Stimulated activated CD8-positive, alpha-beta memory T cell treated with anti-CD3 and anti-CD28 coated beads, Interleukin-12 subunit alpha, Interleukin-12 subunit beta, amount 100 ng/mL, for 4 hours (primary cell): ENCODE measurements around the gene PTPRN2.

Experiments
- DNase-seq: peaks from one replicate; pipeline ENCODE4 v3.0.0-alpha.2; 2020; ENCODE audit warnings: low read depth

Gene PTPRN2

DNA sequence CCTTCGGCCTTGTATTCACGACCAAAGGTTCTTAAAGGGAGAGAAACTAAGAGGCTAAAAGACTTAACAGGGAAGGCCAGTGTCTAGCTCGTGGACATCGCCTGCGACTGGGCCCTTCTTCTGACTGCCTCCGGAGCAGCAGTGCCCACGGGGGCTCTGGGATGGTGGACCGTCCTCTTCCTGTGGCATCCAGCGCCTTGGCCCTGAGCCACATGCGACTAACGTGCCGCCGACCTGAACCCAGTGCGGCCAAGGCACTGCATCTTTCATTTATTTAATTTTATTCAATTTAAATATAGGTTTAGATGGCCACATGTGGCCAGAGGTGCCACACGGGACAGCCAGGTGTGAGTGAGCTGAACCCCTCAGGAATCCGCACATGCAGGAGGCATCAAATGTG lies 451.7 kb downstream of the PTPRN2 start:
- DNase-seq, result no peak

DNA sequence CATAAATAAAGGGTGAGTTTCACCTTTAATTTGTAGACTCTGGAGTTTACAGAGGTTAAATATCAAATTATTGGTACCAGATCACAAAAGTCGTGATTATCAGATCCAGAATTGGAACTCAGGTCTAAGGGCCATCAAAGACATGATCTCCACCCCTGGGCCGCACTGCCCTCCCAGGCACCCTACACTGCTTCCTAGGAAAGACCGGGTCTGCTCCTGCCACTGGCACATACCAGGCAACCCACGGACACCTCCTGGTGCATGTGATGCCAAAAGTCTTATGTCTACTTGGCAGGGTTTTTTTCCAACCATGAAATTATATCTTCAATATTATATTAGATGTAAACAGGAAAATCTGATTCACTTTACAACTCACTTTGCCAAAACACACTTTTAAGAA lies 452.8 kb downstream of the PTPRN2 start:
- no peak for DNase-seq

DNA sequence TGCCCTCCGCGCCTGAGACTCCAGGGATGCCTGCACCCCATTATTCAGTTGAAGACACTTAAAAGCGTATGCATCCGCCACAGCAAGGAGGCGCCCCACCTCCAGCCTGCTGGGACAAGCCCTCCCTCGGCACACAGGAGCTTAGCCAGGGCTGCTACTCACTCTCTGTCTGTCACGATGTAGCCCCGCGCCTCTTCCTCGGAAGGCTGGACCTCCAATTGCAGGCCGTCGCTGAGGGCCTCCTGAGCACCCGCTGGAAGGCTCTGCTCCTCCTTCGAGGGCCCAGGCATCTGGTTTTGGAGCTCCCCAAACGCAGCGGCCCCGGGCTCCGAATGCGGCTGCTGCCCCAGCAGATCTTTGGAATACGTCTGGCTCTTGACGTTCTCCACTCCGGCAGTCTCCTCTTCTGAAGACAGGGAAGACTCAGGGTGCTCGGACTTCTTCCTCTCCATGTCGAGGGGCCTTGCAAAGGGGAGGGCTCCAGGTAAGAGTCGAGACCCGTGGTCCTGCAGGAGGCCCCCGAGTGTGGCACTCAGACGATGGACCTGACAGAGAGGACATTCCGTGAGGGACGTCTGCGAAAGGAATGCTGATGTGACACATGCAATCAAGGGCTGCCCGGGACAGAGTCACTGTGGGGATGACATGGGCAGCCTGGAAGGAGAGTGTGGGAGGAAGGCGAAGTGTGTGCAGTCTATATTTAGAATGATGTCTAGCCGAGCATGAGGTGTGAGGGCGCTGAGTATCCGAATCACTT lies 453.9 kb downstream of the PTPRN2 start:
- DNase-seq, result no peak

DNA sequence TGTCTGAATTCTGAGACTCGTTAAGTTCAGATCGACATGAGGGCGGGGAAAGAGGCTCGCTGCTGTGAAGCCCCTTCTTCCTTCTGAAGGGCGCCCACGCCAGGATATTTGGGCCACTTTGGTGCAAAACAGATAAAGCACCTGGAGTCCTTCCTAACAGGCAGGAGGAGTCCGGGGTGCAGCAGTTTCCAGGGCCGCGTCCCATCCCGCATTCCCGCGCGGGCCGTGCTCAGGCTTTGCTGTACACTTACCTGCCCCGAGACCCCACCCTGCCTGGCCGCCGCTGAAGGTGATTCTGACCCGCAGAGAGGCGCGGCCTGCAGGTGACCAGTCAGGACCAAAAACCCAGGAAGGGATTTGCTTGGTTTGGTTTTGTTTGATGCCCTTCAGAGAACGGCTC lies 454.6 kb downstream of the PTPRN2 start:
- no peak for DNase-seq

DNA sequence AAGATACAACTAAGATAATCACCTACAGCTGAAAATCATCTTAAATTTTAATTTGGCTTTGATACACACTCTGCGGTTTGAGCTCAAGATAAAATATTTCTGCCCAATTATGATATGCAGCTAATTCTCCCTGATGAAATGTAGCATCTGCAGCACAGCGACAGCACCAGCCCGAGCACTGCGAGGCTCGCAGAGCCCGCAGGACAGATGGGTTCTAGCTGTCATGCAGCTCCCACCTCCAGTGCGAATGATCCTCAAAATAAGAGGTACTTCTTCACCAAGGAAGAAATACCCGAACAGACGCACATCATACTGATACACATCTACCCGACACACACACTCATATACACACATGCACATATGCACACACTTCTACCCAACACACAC lies 457.6 kb downstream of the PTPRN2 start:
- DNase-seq, result no peak

DNA sequence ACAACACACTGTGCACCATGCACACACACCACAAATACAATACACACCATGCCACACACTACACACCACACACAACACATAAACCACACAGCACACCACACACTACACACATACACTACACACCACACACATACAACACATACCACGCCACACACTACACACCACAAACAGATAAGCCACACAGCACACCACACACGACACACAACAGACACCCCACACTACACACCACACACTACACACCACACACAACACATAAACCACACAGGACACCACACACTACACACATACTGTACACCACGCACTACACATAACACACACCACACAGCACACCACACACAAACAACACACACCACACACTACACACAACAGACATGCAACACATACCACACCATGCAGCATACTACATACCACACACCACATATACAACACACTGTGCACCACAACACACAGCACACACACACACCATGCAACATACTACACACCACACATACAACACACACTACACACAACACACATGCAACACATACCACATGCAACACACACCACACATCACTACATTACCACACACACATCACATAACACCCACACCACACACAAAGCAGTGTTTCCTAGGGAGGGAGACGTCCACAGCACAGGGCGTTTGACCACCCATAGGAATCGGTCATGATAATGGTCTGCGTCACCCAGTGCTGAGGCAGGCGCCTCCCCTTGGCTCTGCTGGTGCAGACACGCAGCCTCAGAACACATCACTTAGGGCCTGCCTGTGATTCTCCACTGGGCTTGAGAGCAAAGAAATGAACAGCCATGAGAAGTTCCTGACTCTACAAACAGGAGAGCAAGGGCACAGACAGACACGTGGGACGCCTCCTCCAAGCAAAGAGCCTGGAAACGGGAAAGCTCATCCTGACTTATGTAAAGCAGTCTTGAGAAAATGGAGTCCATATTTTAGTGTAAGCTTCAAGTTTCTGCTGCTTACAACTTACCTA lies 458.3 kb downstream of the PTPRN2 start:
- DNase-seq, result no peak

DNA sequence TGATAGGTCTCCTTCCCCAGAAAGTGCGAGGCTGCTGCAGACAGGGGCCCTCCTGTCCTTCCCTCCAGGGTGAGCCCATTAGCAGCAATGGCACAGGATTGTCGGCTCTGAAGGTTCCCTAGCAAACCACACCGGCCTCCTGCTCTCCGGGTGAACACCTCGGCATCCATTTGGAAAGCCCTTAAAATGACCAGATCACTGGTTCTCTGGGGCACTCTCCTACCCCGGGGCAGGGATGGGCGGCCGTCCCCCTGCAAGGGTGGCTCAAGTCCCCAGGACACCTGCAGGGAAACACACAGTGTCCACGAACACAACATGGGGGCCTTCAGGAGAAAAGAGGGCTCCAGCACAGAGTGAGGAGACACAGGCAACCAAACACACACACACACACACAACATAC lies 459.1 kb downstream of the PTPRN2 start:
- DNase-seq, result no peak

DNA sequence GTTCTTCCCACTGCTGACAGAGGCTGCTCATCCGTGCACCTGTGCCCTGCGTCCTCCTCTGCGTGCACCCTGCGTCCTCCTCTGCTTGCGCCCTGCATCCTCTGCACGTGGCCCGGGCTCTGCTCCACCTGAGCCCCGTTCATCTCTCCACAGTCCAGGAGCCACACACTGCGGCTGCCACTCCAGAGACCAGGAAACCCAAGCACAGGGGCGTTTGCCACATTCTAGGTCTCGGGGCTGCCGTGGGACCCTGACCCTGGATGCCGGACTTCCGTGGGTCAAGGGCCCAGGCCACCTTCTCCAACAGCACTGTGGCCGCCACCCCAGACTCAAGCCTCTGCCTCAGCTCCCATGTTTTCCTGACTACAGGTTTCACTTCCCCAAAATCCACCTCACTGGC lies 460.4 kb downstream of the PTPRN2 start:
- DNase-seq, result no peak

DNA sequence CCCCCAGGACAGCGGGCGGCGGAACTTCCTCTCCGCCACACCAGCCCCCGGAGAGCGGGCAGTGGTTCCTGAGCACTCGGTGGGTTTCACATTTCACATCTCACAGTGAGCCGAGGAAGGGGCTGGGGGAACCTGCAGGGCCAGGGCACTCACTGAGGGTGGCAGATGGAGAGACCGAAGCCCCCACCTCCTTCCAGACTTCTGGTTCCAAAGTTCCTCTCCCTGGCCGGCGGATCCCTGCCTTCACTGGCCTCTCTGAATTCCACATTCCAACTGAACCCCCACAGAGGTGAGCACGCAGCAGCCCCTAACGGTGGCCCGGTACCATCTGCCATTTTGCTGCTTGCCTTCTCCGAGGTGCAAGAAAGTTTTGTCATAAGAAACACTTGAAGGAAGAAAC lies 461.0 kb downstream of the PTPRN2 start:
- DNase-seq, result no peak

DNA sequence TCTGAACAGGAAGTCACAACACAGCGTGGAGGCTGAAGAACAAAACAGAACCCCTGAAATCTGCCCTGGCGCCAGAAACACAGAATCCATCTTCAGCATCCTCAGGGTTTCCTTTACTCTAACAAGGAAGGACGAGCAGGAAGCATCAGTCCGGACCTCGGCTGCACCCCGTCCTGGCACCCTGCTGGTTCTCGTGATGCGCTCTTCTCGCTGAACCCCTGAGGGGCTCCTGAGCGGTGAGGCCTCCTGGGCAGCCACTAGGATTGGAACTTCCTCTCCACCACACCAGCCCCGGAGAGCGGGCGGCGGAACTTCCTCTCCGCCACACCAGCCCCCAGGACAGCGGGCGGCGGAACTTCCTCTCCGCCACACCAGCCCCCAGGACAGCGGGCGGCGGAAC lies 461.9 kb downstream of the PTPRN2 start:
- no peak for DNase-seq

DNA sequence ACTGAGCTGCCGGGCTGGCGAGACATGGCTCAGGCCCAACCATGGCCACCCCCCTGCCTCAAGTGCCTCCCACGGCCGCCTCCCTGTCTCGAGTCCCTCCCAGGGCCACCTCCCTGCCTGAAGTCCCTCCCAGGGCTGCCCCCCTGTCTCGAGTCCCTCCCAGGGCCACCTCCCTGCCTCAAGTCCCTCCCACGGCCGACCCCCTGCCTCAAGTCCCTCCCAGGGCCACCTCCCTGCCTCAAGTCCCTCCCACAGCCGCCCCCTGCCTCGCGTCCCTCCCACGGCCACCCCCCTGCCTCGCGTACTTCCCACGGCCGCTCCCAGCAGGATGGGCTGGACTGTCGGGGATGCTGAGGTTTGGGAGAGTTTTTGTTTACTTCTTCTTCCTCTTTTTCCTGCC lies 462.5 kb downstream of the PTPRN2 start:
- no peak for DNase-seq

DNA sequence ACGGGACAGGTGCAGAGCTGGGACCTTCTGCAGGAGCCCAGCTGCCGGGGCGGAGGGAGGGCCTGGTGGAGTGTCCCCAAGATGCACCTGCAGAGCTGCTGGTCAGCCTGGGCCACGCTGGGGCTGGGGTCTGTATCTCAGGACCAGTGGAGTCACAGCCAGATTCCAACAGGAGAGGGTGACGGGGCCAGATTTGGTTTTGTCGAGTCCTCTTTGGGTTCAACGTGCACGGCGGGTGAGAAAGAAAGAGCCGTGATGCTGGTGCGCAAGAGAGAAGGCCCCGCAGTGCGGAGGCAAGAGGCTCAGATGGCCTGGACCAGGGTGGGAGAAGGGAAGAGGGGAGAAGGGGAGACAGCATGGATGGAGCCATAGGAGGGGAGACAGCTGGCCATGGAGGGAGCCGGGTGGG lies 462.9 kb downstream of the PTPRN2 start:
- no peak for DNase-seq

DNA sequence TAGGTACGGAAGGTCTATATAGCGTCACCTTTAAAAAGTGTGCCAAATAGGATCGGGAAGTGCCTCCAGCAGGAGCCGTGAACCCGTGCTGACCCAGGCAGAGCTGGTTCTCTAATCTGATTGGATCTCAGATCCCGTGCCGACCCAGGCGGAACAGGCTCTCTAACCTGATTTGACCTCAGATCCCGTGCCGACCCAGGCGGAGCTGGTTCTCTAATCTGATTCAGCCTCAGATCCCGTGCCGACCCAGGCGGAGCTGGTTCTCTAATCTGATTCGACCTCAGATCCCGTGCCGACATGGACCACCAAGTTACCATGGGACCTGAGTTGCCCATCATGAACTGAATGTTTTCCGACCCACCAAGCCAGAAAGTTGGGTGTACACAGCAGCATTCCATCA lies 463.9 kb downstream of the PTPRN2 start:
- no peak for DNase-seq

DNA sequence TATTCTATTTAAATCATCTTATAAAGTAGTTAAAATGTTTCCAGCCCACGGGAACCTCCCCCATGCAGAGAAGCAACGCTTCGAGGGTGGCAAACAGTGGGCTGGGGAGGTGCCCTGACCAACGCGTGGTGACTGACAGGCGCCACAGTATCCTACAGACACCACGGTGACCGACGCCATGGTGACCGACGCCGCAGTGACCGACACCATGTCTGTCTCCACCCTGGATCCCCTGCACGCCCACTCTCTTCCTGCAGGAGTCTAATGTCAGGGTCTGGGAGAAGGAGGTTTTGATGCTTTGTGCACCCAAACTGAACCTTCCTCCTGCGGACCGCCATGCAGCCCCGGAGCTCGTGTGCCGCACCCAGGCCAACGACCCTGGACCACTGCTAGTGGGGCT lies 464.4 kb downstream of the PTPRN2 start:
- no peak for DNase-seq

DNA sequence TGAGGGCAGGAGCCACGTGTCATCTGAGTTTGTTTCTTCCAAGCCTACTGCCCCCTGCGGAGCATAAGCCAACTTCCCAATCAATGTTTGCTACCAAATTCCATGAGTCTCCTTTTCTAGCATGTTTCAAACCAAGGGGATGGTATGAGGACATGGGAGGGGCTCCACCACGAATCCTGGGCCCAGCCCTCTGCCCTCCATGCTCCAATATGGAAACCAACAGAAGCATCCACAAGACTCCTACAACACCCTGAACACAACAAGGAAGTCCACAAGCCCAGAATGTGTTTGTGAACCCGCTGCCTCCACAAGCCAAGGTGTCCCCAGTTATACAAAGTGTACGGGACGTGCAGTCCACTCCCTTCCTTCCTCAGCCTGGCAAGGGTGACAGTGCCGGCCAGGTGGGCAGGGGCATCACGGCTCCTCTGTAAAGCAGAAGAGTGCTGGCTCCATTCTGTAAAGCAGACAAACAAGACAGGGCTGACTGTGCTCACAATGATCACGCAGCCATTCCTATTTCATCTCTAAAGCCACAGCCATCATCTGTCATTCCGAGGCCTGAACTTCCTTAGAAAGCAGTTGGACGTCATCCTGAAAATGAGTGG lies 466.1 kb downstream of the PTPRN2 start:
- DNase-seq, result no peak

DNA sequence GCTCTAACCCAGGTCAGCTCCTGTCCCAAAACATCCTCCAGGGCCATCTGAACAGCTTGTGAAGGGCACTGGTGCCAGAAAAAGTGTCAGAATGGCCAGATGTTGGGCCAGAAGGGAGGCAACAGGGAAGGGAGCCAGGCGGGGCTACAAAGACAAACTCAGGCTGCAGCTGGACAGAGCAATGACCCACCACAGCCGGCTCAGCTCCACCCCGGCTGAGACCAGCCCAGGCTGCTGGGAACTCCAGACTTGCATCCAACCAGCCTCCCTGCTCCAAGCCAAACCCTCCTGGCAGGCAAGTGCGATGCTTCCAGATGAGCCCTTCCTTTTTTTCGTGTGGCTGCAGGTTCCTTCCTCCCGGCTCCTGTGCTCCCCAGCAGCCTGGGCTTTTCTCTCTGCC lies 466.9 kb downstream of the PTPRN2 start:
- no peak for DNase-seq

DNA sequence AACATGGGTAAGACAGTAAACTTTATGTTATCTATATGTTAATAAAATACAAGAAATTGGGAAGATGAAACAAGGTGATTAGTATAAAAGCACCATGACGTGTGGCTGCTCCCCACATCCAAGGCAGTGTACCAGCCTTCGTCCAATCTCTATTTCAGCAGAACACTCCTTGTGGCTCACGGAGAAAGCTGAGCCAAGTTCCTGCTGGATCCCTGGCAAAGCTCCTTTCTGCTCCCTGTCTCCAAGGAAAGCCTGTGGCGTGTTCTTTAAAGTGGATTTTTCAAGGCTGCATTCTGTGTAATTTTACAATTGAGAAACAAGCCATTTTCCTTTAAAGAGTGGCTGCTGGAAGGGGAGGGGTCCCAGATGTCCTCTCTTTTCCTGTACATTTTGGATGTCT lies 467.3 kb downstream of the PTPRN2 start:
- DNase-seq, result no peak

DNA sequence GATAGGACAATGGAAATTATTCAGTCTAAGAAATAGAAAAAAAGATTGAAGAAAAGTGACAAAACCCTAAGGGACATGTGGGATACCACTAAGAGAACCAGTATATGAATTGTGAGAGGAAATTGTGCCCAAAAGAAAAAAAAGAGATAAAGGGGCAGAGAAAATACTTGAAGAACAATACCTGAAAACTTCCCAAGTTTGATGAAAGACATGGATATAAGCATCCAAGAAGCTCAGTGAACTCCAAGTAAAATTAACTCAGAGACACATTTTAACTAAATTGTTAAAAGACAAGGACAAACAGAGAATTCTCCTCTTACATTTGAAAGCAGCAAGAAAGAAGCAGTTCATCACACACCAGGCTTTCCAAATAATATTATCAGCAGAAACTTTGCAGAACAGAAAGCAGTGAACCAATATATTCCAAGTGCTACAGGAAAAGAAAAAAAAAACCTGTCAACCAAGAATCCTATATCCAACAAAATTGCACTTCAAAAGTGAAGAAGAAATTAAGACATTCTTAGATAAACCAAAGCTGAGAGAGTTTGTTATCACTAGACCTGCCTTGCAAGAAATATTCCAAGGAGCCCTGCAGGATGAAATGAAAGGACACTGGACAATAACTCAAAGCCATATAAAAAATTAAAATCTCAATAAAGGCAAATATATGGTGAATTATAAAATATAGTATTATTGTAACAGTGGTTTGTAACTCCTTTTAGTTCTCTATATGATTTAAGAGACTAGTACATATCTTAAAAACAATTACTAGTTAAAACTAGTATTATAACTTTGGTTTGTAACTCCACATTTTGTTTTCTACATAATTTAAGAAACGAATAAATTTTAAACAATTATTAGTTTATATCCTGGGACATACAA lies 470.0 kb downstream of the PTPRN2 start:
- no peak for DNase-seq

DNA sequence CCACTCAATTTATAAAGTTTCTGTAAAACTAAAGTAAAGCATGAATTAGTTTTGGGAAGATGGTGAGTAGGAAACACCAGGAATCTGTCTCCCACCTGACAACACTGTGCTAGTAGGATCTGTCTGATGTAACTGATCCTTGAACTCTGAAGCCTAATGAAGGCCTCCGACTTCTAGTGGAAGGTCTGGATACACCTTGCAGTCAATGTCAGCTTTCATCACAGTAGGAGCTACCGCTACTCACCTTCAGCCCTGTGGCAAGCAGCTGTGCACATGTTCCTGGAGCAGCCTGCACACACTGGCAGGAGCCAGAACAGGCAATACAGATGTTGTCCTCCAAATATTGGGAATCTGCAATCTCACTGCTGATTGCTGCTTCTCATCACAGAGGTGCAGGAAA lies 471.4 kb downstream of the PTPRN2 start:
- no peak for DNase-seq

DNA sequence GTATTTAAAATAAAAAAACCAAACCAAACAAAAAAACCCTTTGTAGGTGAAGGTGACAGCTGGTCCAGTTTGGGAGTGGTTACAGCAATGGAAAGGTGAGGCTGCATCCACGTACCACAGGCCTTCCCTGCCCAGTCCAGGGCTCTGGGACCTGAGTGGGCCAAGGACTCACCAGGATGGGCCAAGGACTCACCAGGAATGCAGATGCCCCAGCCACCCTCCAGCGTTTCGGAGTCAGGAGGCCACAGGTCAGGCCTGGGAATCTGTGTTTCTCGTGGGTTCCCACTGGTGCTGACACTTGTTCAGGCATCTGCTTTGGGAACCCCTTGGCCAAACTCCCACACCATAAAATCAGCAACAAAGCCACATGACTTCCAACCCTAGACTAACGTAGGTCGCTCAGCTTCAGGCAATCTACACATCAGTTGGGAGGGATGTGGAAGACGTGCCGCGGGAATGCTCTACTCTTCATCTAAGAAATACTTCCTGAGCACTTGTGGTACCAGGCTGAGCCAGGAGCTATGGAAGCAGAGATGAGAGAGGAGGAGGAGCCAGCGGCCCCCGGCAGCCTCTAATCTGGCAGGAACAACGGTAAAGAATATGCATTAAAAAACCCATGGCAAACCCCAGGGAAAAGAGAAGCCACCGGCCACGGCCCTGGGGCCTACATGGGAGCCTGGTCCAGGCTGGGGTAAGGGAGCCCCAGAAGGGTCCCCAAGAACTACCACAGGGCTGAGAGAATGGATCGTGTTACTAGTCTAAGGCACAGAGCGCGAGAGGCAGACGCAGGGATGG lies 473.4 kb downstream of the PTPRN2 start:
- no peak for DNase-seq
